BE2C (cell line): ENCODE measurements around the gene DCX. TPM values are rescaled to one million over a fixed set of nuclear protein-coding genes. Genes with fewer than 3 reads are reported as not detected.
A peak's percentile ranks its signal among the peaks of the same experiment; 100 is the strongest.

ENCODE experiments used
- DNase-seq: peaks from one replicate; pipeline ENCODE4 v3.0.0-alpha.2; 2020
- H3K27me3 ChIP-seq: fragments of 250-450 bp; sonication (Bioruptor Pico); 2 replicates; pipeline ENCODE4 v1.5.1; 2020; ENCODE audit warnings: mild to moderate bottlenecking
- H3K36me3 ChIP-seq: fragments of 250-450 bp; sonication (Bioruptor Pico); 2 replicates; pipeline ENCODE4 v1.5.1; 2020; ENCODE audit warnings: mild to moderate bottlenecking
- H3K4me1 ChIP-seq: fragments of 250-450 bp; sonication (Bioruptor Pico); 2 replicates; pipeline ENCODE4 v1.5.1; 2020
- H3K4me3 ChIP-seq: 2 replicates; pipeline ENCODE4 v1.5.1; 2011; ENCODE audit warnings: low read depth, low read length
- H3K9me3 ChIP-seq: fragments of 250-450 bp; sonication (Bioruptor Pico); 2 replicates; pipeline ENCODE4 v1.5.1; 2020
- CTCF ChIP-seq: IDR thresholded peaks from 2 replicates; pipeline ENCODE4 v1.5.1; 2012; ENCODE audit warnings: mild to moderate bottlenecking, low read depth, low read length
- polyA plus RNA-seq: library from polyadenylated mRNA; unstranded; fragments of >200 nt; gene quantifications from one replicate; pipeline ENCODE4 v1.2.1, GENCODE V29; 2012; ENCODE audit warnings: low read depth, missing spikeins; ENCODE audit not compliant: insufficient read length, insufficient read depth

Gene DCX
- 33.7 TPM for polyA plus RNA-seq

GRCh38 chrX:111411983-111412382, at the start of gene DCX:
DCX (minus strand) TSS chrX:111412192; CDS start chrX:111410398, 1,794 bp downstream.
- H3K4me3 ChIP-seq = peak within 1 kb of the TSS; percentile 71
- no peaks in the 10 kb centered on the region for H3K36me3 ChIP-seq
- H3K27me3 ChIP-seq = no peaks in the 10 kb centered on the region
- H3K9me3 ChIP-seq = no peaks in the 10 kb centered on the region
- DNase-seq = no peak
- TF ChIP-seq CTCF = no peak
- H3K4me1 ChIP-seq = no peaks in the 10 kb centered on the region

GRCh38 chrX:111460607-111461006, 48.6 kb upstream of the DCX start:
- Histone ChIP-seq H3K4me3 (no peak overlapping the region), H3K4me1 (no peaks in the 10 kb centered on the region), H3K9me3 (no peaks in the 10 kb centered on the region), H3K36me3 (no peaks in the 10 kb centered on the region), H3K27me3 (no peaks in the 10 kb centered on the region)
- no peak for TF ChIP-seq CTCF
- no peak for DNase-seq

GRCh38 chrX:111447298-111447697, 35.3 kb upstream of the DCX start:
- H3K27me3 ChIP-seq = no peaks in the 10 kb centered on the region
- no peaks in the 10 kb centered on the region for H3K36me3 ChIP-seq
- H3K4me1 ChIP-seq = peaks cover 10% of the 10 kb centered on the region; the same call in 1 of the 2 replicates
- no peak overlapping the region for H3K4me3 ChIP-seq
- peak; percentile 65 for DNase-seq
- H3K9me3 ChIP-seq = no peaks in the 10 kb centered on the region
- TF ChIP-seq CTCF = peak; percentile 65

GRCh38 chrX:111445485-111445884, 33.5 kb upstream of the DCX start:
- no peak overlapping the region for H3K4me3 ChIP-seq
- DNase-seq = no peak
- no peaks in the 10 kb centered on the region for H3K27me3 ChIP-seq
- H3K9me3 ChIP-seq = no peaks in the 10 kb centered on the region
- H3K36me3 ChIP-seq = no peaks in the 10 kb centered on the region
- peaks cover 10% of the 10 kb centered on the region; the same call in 1 of the 2 replicates for H3K4me1 ChIP-seq
- TF ChIP-seq CTCF = peak; percentile 59

GRCh38 chrX:111444881-111445280, 32.9 kb upstream of the DCX start:
- Histone ChIP-seq H3K4me3 (no peak overlapping the region), H3K27me3 (no peaks in the 10 kb centered on the region), H3K36me3 (no peaks in the 10 kb centered on the region), H3K9me3 (no peaks in the 10 kb centered on the region), H3K4me1 (peaks cover 10% of the 10 kb centered on the region; the same call in 1 of the 2 replicates)
- no peak for DNase-seq
- no peak for TF ChIP-seq CTCF

GRCh38 chrX:111443946-111444345, 32.0 kb upstream of the DCX start:
- no peak for DNase-seq
- Histone ChIP-seq H3K9me3 (no peaks in the 10 kb centered on the region), H3K4me3 (no peak overlapping the region), H3K27me3 (no peaks in the 10 kb centered on the region), H3K4me1 (peaks cover 10% of the 10 kb centered on the region; the same call in 1 of the 2 replicates), H3K36me3 (no peaks in the 10 kb centered on the region)
- no peak for TF ChIP-seq CTCF
